WTC11 (cell line): ENCODE measurements around the gene OAS2. TPM values are rescaled to one million over a fixed set of nuclear protein-coding genes. Genes with fewer than 3 reads are reported as not detected.

ENCODE experiments used
- ATAC-seq: fragments of 200-7000 bp; cut with Tn5 transposase; 2 replicates; pipeline ENCODE4 v1.10.0; 2021; ENCODE audit warnings: mild to moderate bottlenecking, moderate library complexity
- CTCF ChIA-PET: fragments of 300-600 bp; sonication (Branson Sonifier 250); formaldehyde crosslinking; loops from one replicate; lab custom pipeline; 2021; ENCODE audit warnings: antibody characterized with exemption; lab: Charles Lee
- POLR2A ChIA-PET: fragments of 350-600 bp; sonication (Branson Sonifier 250); formaldehyde crosslinking; loops from one replicate; lab custom pipeline; 2021; ENCODE audit warnings: antibody characterized with exemption; lab: Charles Lee
- DNase-seq: peaks from one replicate; pipeline ENCODE4 v3.0.0; 2021; ENCODE audit warnings: low spot score
- H3K27ac Mint-ChIP-seq: 2 replicates; pipeline ENCODE4 v1.8.0; 2021; ENCODE audit warnings: mixed read lengths
- H3K27me3 Mint-ChIP-seq: 2 replicates; pipeline ENCODE4 v1.8.0; 2021; ENCODE audit warnings: low read depth, mild to moderate bottlenecking, moderate library complexity, mixed read lengths
- H3K36me3 Mint-ChIP-seq: 2 replicates; pipeline ENCODE4 v1.8.0; 2021; ENCODE audit warnings: mixed read lengths
- H3K4me1 Mint-ChIP-seq: 2 replicates; pipeline ENCODE4 v1.8.0; 2022; ENCODE audit warnings: mixed read lengths
- H3K4me3 Mint-ChIP-seq: 2 replicates; pipeline ENCODE4 v1.8.0; 2021; ENCODE audit warnings: mild to moderate bottlenecking, moderate library complexity, mixed read lengths
- H3K9me3 Mint-ChIP-seq: 2 replicates; pipeline ENCODE4 v1.8.0; 2021; ENCODE audit warnings: mixed read lengths
- ATF2 ChIP-seq: sonication (generic); formaldehyde crosslinking; IDR thresholded peaks from 2 replicates; pipeline ENCODE4 v1.8.1; 2022; ENCODE audit warnings: low read depth, missing genetic modification reagents, borderline replicate concordance
- CREB1 ChIP-seq: sonication (generic); formaldehyde crosslinking; IDR thresholded peaks from 2 replicates; pipeline ENCODE4 v1.8.0; 2023; ENCODE audit warnings: mild to moderate bottlenecking, missing genetic modification reagents
- CREM ChIP-seq: sonication (generic); formaldehyde crosslinking; IDR thresholded peaks from 2 replicates; pipeline ENCODE4 v1.8.1; 2022; ENCODE audit warnings: mild to moderate bottlenecking, missing genetic modification reagents, moderate library complexity
- OVOL2 ChIP-seq: fragments of 250-450 bp; sonication (Bioruptor Pico); IDR thresholded peaks from 2 replicates; pipeline ENCODE4 v1.9.0; 2021; ENCODE audit warnings: mild to moderate bottlenecking, borderline replicate concordance
- SMAD4 ChIP-seq: sonication (generic); formaldehyde crosslinking; IDR thresholded peaks from 2 replicates; pipeline ENCODE4 v1.8.0; 2022; ENCODE audit warnings: mild to moderate bottlenecking, missing genetic modification reagents
- TEAD1 ChIP-seq: sonication (generic); formaldehyde crosslinking; IDR thresholded peaks from 2 replicates; pipeline ENCODE4 v1.8.0; 2022; ENCODE audit warnings: mild to moderate bottlenecking, missing genetic modification reagents
- ZBTB43 ChIP-seq: sonication (generic); formaldehyde crosslinking; IDR thresholded peaks from 2 replicates; pipeline ENCODE4 v1.8.1; 2023; ENCODE audit warnings: mild to moderate bottlenecking, missing genetic modification reagents
- ZMAT4 ChIP-seq: fragments of 250-450 bp; sonication (Bioruptor Pico); IDR thresholded peaks from 2 replicates; pipeline ENCODE4 v1.9.0; 2021; ENCODE audit warnings: mild to moderate bottlenecking
- ZNF121 ChIP-seq: sonication (generic); formaldehyde crosslinking; IDR thresholded peaks from 2 replicates; pipeline ENCODE4 v1.8.0; 2023; ENCODE audit warnings: missing genetic modification reagents
- ZNF219 ChIP-seq: sonication (generic); formaldehyde crosslinking; IDR thresholded peaks from 2 replicates; pipeline ENCODE4 v1.8.0; 2023; ENCODE audit warnings: missing genetic modification reagents, mild to moderate bottlenecking, borderline replicate concordance
- total RNA-seq: library from RNA; stranded (reverse); gene quantifications from 3 replicates; pipeline ENCODE4 v1.2.3, GENCODE V29; 2021
- TF ChIP-seq, protein P1 (sequence below): fragments of 200-600 bp; IDR thresholded peaks from 2 replicates; pipeline ENCODE4 v1.8.0; 2022; ENCODE audit warnings: antibody characterized with exemption
- TF ChIP-seq, protein P2 (sequence below): sonication (generic); formaldehyde crosslinking; IDR thresholded peaks from 2 replicates; pipeline ENCODE4 v1.8.1; 2023; ENCODE audit warnings: mild to moderate bottlenecking, missing genetic modification reagents, moderate library complexity
- TF ChIP-seq, protein P3 (sequence below): sonication (generic); formaldehyde crosslinking; IDR thresholded peaks from 2 replicates; pipeline ENCODE4 v1.8.1; 2022; ENCODE audit warnings: mild to moderate bottlenecking, moderate library complexity, missing genetic modification reagents
- TF ChIP-seq, protein P4 (sequence below): fragments of 250-450 bp; sonication (Bioruptor Pico); IDR thresholded peaks from 2 replicates; pipeline ENCODE4 v1.9.0; 2021; ENCODE audit warnings: mild to moderate bottlenecking

OAS2 gene
- total RNA-seq, 1 experiment from 2014 or later: 0.28 TPM

- H3K4me3 Mint-ChIP-seq: no peak overlapping the region
- peaks cover 20% of the 10 kb centered on the region for H3K36me3 Mint-ChIP-seq
- ATAC-seq (no peak; the same call in 1 of the 2 replicates), DNase-seq (no peak)
- H3K27ac Mint-ChIP-seq: no peak overlapping the region
- TF ChIP-seq ZMAT4 (CRISPR knock-in tag): no peak
- no peak for TF ChIP-seq ZNF121
- TF ChIP-seq CREM (CRISPR knock-in tag): no peak
- TF ChIP-seq CREB1 (CRISPR knock-in tag): no peak
- TF ChIP-seq, protein P1, sequence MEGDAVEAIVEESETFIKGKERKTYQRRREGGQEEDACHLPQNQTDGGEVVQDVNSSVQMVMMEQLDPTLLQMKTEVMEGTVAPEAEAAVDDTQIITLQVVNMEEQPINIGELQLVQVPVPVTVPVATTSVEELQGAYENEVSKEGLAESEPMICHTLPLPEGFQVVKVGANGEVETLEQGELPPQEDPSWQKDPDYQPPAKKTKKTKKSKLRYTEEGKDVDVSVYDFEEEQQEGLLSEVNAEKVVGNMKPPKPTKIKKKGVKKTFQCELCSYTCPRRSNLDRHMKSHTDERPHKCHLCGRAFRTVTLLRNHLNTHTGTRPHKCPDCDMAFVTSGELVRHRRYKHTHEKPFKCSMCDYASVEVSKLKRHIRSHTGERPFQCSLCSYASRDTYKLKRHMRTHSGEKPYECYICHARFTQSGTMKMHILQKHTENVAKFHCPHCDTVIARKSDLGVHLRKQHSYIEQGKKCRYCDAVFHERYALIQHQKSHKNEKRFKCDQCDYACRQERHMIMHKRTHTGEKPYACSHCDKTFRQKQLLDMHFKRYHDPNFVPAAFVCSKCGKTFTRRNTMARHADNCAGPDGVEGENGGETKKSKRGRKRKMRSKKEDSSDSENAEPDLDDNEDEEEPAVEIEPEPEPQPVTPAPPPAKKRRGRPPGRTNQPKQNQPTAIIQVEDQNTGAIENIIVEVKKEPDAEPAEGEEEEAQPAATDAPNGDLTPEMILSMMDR: no peak
- TF ChIP-seq, protein P2, sequence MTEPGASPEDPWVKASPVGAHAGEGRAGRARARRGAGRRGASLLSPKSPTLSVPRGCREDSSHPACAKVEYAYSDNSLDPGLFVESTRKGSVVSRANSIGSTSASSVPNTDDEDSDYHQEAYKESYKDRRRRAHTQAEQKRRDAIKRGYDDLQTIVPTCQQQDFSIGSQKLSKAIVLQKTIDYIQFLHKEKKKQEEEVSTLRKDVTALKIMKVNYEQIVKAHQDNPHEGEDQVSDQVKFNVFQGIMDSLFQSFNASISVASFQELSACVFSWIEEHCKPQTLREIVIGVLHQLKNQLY (CRISPR knock-in tag): no peak
- TF ChIP-seq ATF2: no peak
- no peaks in the 10 kb centered on the region for H3K4me1 Mint-ChIP-seq
- H3K9me3 Mint-ChIP-seq: peaks cover 49% of the 10 kb centered on the region
- CTCF ChIA-PET: interaction anchor here (4.8 kb wide), 1 partner anchor 32 kb away, joined by 21 read pairs; no protein-coding TSS in a partner anchor
- POLR2A ChIA-PET: no interaction called here
- peaks cover 37% of the 10 kb centered on the region for H3K27me3 Mint-ChIP-seq
Measured at GRCh38 chr12:112961074-112961473, 17.2 kb upstream of the OAS2 start.

GRCh38 chr12:112961536-112961935 is 16.8 kb upstream of the OAS2 start:
- POLR2A ChIA-PET: no interaction called here
- DNase-seq: no peak
- TF ChIP-seq, protein P3, sequence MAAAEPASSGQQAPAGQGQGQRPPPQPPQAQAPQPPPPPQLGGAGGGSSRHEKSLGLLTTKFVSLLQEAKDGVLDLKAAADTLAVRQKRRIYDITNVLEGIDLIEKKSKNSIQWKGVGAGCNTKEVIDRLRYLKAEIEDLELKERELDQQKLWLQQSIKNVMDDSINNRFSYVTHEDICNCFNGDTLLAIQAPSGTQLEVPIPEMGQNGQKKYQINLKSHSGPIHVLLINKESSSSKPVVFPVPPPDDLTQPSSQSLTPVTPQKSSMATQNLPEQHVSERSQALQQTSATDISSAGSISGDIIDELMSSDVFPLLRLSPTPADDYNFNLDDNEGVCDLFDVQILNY: no peak
- TF ChIP-seq ZNF219 (CRISPR knock-in tag): no peak
- TF ChIP-seq ZBTB43 (CRISPR knock-in tag): no peak
- TF ChIP-seq OVOL2: no peak
- TF ChIP-seq, protein P1: no peak
- TF ChIP-seq SMAD4 (CRISPR knock-in tag): no peak
- no peak for ATAC-seq
- Mint-ChIP-seq H3K27ac (no peak overlapping the region), H3K4me3 (no peak overlapping the region), H3K27me3 (peaks cover 33% of the 10 kb centered on the region), H3K9me3 (peaks cover 49% of the 10 kb centered on the region), H3K36me3 (peaks cover 20% of the 10 kb centered on the region), H3K4me1 (no peaks in the 10 kb centered on the region)
- CTCF ChIA-PET: interaction anchor here (4.8 kb wide), 1 partner anchor 31 kb away, joined by 21 read pairs; no protein-coding TSS in a partner anchor

- Mint-ChIP-seq H3K4me3 (no peak overlapping the region), H3K9me3 (peaks cover 45% of the 10 kb centered on the region), H3K4me1 (no peaks in the 10 kb centered on the region), H3K27ac (no peak overlapping the region), H3K36me3 (peaks cover 20% of the 10 kb centered on the region), H3K27me3 (peaks cover 25% of the 10 kb centered on the region)
- DNase-seq (no peak), ATAC-seq (no peak)
- CTCF ChIA-PET: interaction anchor here (4.8 kb wide), 1 partner anchor 30 kb away, joined by 21 read pairs; no protein-coding TSS in a partner anchor
- TF ChIP-seq, protein P4, sequence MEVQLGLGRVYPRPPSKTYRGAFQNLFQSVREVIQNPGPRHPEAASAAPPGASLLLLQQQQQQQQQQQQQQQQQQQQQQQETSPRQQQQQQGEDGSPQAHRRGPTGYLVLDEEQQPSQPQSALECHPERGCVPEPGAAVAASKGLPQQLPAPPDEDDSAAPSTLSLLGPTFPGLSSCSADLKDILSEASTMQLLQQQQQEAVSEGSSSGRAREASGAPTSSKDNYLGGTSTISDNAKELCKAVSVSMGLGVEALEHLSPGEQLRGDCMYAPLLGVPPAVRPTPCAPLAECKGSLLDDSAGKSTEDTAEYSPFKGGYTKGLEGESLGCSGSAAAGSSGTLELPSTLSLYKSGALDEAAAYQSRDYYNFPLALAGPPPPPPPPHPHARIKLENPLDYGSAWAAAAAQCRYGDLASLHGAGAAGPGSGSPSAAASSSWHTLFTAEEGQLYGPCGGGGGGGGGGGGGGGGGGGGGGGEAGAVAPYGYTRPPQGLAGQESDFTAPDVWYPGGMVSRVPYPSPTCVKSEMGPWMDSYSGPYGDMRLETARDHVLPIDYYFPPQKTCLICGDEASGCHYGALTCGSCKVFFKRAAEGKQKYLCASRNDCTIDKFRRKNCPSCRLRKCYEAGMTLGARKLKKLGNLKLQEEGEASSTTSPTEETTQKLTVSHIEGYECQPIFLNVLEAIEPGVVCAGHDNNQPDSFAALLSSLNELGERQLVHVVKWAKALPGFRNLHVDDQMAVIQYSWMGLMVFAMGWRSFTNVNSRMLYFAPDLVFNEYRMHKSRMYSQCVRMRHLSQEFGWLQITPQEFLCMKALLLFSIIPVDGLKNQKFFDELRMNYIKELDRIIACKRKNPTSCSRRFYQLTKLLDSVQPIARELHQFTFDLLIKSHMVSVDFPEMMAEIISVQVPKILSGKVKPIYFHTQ: no peak
- no peak for TF ChIP-seq TEAD1
- POLR2A ChIA-PET: no interaction called here
Measured at GRCh38 chr12:112962561-112962960, 15.8 kb upstream of the OAS2 start.
